Smooth muscle cell of the brain vasculature (primary cell): Measurements from ENCODE around the gene CSK.

Experiments used
- DNase-seq: peaks from one replicate; pipeline ENCODE4 v3.0.0-alpha.2; 2012; ENCODE audit warnings: low read depth, low spot score

CSK gene

GRCh38 chr15:74842581-74843444, 60.9 kb downstream of the CSK start, which contains the start of gene ULK3:
Gene ULK3, minus strand, starts transcription at chr15:74843156. Its CDS starts 51 bp downstream, at chr15:74843105.
- DNase-seq: peak; percentile 46

- DNase-seq: no peak
Measured at GRCh38 chr15:74843445-74843828, 61.6 kb downstream of the CSK start.

GRCh38 chr15:74843891-74844299, 62.0 kb downstream of the CSK start:
- no peak for DNase-seq

GRCh38 chr15:74844319-74845207, 62.7 kb downstream of the CSK start:
- no peak for DNase-seq

- no peak for DNase-seq
Measured at GRCh38 chr15:74845208-74845568, 63.3 kb downstream of the CSK start.

- DNase-seq: no peak
Measured at GRCh38 chr15:74845581-74845980, 63.7 kb downstream of the CSK start.

- DNase-seq: no peak
Measured at GRCh38 chr15:74847432-74847831, 65.6 kb downstream of the CSK start.

- DNase-seq: no peak
Measured at GRCh38 chr15:74850393-74850792, 68.5 kb downstream of the CSK start.

GRCh38 chr15:74851960-74852359, 70.1 kb downstream of the CSK start:
- no peak for DNase-seq
